Chondrocyte (in vitro differentiated cells): Measurements from ENCODE around the gene FYN. TPM values are rescaled to one million over a fixed set of nuclear protein-coding genes. Genes with fewer than 3 reads are reported as not detected.

Experiments used
- DNase-seq: peaks from one replicate; pipeline ENCODE4 v3.0.0; 2021; ENCODE audit warnings: mixed read lengths, low spot score
- H3K27ac Mint-ChIP-seq: one replicate; pipeline ENCODE4 v1.8.0; 2021; ENCODE audit warnings: mild to moderate bottlenecking, moderate library complexity, mixed read lengths; ENCODE audit not compliant: unreplicated experiment
- H3K27me3 Mint-ChIP-seq: 2 replicates; pipeline ENCODE4 v1.8.0; 2021; ENCODE audit warnings: low read depth, mixed read lengths
- H3K36me3 Mint-ChIP-seq: 2 replicates; pipeline ENCODE4 v1.8.0; 2021; ENCODE audit warnings: low read depth, mixed read lengths
- H3K4me1 Mint-ChIP-seq: 2 replicates; pipeline ENCODE4 v1.8.0; 2021; ENCODE audit warnings: low read depth, mild to moderate bottlenecking, mixed read lengths
- H3K4me3 Mint-ChIP-seq: one replicate; pipeline ENCODE4 v1.8.0; 2021; ENCODE audit warnings: mild to moderate bottlenecking, moderate library complexity, mixed read lengths; ENCODE audit not compliant: unreplicated experiment
- H3K9me3 Mint-ChIP-seq: 2 replicates; pipeline ENCODE4 v1.8.0; 2021; ENCODE audit warnings: low read depth, mixed read lengths
- CTCF ChIP-seq: fragments of 200-600 bp; sonication (generic); IDR thresholded peaks from 2 replicates; pipeline ENCODE4 v1.5.0; 2021; ENCODE audit warnings: antibody characterized with exemption, mild to moderate bottlenecking, moderate library complexity
- total RNA-seq: library from RNA; stranded (reverse); gene quantifications from 3 replicates; pipeline ENCODE4 v1.2.1, GENCODE V29; 2021

Gene FYN
- total RNA-seq, 1 donor from 2014 or later: 109 TPM

- Mint-ChIP-seq H3K27ac (no peak overlapping the region), H3K4me1 (peaks cover 34% of the 10 kb centered on the region), H3K4me3 (no peak overlapping the region), H3K36me3 (no peaks in the 10 kb centered on the region), H3K27me3 (no peaks in the 10 kb centered on the region), H3K9me3 (no peaks in the 10 kb centered on the region)
- TF ChIP-seq CTCF: peak; percentile 37
- no peak for DNase-seq
Observed at GRCh38 chr6:111799576-111800258, 73.5 kb downstream of the FYN start.

GRCh38 chr6:111798281-111798725 is 74.9 kb downstream of the FYN start:
- no peak overlapping the region for H3K4me3 Mint-ChIP-seq
- H3K27me3 Mint-ChIP-seq: no peaks in the 10 kb centered on the region
- no peaks in the 10 kb centered on the region for H3K36me3 Mint-ChIP-seq
- H3K27ac Mint-ChIP-seq: no peak overlapping the region
- DNase-seq: no peak
- no peak for TF ChIP-seq CTCF
- no peaks in the 10 kb centered on the region for H3K9me3 Mint-ChIP-seq
- H3K4me1 Mint-ChIP-seq: peaks cover 22% of the 10 kb centered on the region

- no peak for TF ChIP-seq CTCF
- Mint-ChIP-seq H3K27ac (no peak overlapping the region), H3K4me3 (no peak overlapping the region), H3K9me3 (no peaks in the 10 kb centered on the region), H3K27me3 (no peaks in the 10 kb centered on the region), H3K4me1 (peaks cover 28% of the 10 kb centered on the region), H3K36me3 (no peaks in the 10 kb centered on the region)
- no peak for DNase-seq
Observed at GRCh38 chr6:111796310-111796918, 76.8 kb downstream of the FYN start.

- DNase-seq: no peak
- TF ChIP-seq CTCF: no peak
- Mint-ChIP-seq H3K36me3 (no peaks in the 10 kb centered on the region), H3K4me1 (peaks cover 32% of the 10 kb centered on the region), H3K27me3 (no peaks in the 10 kb centered on the region), H3K4me3 (no peak overlapping the region), H3K9me3 (no peaks in the 10 kb centered on the region), H3K27ac (no peak overlapping the region)
Observed at GRCh38 chr6:111795558-111795957, 77.7 kb downstream of the FYN start.

GRCh38 chr6:111794727-111795452 is 78.4 kb downstream of the FYN start:
- no peak overlapping the region for H3K27ac Mint-ChIP-seq
- peaks cover 28% of the 10 kb centered on the region for H3K4me1 Mint-ChIP-seq
- no peak for TF ChIP-seq CTCF

More at GRCh38 chr6:111794727-111795452, 78.4 kb downstream of the FYN start:
- Mint-ChIP-seq H3K9me3 (no peaks in the 10 kb centered on the region), H3K27me3 (no peaks in the 10 kb centered on the region), H3K36me3 (no peaks in the 10 kb centered on the region), H3K4me3 (no peak overlapping the region)
- DNase-seq: no peak
